HG03103 (cell line): ENCODE results near the gene PKD2.
"Not testable (repeated sequence)": the region's sequence is repeated elsewhere in the genome, so short reads cannot be mapped to it uniquely, and the experiment has no call there.

ENCODE experiments used
- ATAC-seq: cut with Tn5 transposase; IDR thresholded peaks from one replicate; pipeline ENCODE4 v1.9.1; 2021; ENCODE audit warnings: low read depth; ENCODE audit not compliant: unreplicated experiment

The PKD2 gene

DNA sequence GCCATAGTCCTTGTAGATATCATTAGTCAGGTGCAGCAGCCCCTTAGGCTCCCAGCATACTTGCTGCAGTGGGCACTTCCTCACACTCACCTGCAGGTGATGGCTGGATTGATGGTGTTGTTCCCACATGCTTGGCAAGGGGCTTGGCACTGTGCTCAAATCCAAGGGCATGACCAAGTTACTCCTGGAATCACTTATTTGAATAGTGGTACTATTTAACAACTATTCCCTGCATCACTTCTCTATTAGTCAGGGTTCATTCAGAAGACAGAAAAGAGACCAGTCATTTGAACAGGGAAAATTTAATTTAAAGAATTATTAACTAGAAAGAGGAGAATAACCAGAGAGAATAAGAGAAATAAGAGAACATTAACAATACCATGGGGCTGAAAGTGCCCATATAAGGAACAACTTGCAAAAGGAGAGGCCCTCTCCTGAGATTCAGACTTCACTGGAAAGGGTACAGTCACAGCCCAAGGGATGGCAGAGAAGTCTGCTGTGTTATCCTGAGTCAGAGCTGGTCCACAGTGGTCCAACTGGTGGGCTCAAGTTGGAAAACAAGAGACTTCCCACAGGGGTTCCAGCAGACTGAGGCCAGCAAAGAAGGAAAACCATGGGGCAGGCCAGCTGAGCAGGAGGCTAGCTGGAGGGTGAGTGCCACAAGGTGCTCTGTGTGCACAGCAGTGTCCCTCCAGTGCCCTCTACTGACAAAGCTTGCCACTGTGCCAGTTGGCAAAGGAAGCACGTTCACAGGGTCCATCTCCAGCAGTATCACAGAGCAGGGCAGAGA is 22.1 kb upstream of the PKD2 start:
- no peak for ATAC-seq

GRCh38 chr4:87985887-87986200 is 21.6 kb upstream of the PKD2 start:
- no peak for ATAC-seq

DNA sequence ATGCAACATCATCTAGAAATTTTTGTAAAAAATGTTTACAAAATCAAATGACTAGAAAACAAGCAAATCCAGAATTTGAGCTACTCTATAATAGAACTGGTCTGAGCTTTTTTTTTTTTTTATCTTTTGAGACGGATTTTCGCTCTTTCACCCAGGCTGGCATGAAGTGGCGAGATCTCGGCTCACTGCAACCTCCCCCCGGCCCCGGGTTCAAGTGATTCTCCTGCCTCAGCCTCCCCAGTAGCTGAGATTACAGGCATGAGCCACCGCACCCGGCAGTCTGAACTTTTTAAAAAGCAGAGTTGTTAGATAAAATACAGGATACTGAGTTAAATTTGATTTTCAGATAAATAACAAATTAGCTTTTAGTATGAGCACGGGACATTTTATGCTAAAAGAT is 20.9 kb upstream of the PKD2 start:
- ATAC-seq, result no peak

GRCh38 chr4:87989765-87990164 is 17.7 kb upstream of the PKD2 start:
- no peak for ATAC-seq

- ATAC-seq, result no peak
Observed at GRCh38 chr4:87995435-87995834, 12.0 kb upstream of the PKD2 start.

DNA sequence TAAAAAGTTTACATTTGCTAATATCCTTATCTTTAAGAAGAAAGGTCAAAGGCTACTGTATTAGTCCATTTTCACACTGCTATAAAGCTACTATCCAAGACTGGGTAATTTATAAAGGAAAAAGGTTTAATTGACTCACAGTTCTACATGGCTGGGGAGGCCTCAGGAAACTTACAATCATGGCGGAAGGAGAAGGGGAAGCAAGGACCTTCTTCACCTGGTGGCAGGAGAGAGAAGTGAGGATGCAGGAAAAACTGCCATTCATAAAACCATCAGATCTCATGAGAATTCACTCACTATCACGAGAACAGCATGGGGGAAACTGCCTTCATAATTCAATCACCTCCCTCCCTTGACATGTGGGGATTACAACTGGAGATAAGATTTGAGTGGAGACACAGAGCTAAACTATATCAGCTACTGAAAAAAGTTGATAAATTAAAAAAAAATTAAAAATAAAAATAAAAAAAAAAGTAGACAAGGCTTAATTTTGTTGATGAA is 8.2 kb upstream of the PKD2 start:
- ATAC-seq, result not testable (repeated sequence)

- no peak for ATAC-seq
Observed at GRCh38 chr4:88001871-88002270, 5.6 kb upstream of the PKD2 start.

GRCh38 chr4:88002786-88003185 is 4.6 kb upstream of the PKD2 start:
- ATAC-seq, result no peak

DNA sequence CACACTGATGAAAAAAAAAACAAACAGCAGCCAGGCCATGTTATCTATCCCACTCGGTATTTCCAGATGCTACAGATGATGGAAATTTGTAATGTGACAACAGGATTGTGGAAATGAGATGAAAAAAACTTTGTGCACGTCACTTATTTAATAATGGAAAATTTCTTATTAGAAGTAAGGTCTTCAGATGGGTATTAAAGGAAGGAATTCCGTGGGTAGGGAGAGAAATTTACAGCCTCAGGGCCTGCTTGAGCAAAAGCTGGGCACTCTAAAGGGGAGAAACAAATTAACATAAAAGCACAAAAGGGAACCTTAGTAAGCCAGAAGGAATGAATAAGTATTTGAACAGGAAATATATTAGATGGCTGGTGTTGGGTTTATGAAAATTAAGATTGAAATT is 4.2 kb upstream of the PKD2 start:
- ATAC-seq, result no peak

DNA sequence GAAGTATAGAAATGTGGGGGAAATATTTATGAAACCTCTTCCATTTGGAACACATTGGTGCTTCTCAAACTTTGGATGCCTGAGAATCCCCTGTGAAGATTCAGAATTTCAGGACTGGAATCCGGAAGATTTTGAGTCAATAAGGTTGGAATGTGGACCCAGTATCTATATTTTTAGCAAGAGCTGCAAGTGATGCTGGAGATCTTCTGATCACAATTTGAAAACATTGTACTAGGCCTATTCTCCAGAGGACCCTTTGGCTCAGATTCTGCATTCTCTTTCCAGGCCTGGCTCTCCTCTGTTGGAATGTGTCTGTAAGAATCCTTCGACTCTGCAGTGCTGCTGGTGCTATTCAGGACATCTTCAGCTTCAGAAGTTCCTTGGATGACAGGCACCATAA is 2.4 kb upstream of the PKD2 start:
- ATAC-seq, result no peak

DNA sequence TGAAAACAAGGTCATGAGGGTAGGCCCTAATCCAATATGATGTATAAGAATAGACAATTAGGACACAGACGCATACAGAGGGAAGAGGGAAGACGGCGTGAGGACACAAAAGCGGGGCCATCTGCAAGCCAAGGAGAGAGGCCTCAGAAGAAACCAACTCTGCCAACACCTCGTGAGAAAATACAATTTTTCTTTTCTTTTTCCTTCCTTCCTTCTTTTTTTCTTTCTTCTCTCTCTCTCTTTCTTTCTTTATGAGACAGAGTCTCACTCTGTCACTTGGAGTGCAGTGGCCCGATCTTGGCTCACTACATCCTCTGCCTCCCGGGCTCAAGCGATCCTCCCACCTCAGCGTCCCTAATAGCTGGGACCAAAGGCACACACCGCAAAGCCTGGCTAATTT is 1.5 kb upstream of the PKD2 start:
- no peak for ATAC-seq

GRCh38 chr4:88006956-88007303 is 505 bp upstream of the PKD2 start:
- ATAC-seq, result no peak

- ATAC-seq, result peak; percentile 25
Observed at GRCh38 chr4:88008122-88008742, 797 bp downstream of the PKD2 start.

DNA sequence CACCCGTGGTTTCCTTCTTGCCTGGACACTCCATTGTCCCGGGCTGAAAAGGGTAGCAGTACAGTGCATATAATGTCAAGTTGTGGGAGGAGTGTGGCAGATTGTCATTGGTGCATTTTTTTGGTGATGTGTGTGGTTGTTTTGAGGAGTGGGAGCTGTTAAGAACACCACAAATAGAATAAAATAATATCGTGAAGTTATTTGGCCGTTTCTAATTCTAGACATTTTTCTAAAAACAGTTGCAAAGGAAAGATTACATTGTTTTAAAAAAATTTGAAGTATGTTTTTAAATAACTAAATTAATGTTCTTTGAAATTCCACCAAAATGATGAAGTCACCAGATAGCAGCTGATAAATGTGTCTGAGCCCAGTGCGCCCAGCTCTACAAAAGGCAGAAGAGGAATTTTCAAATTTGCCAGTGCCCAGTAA is 1.3 kb downstream of the PKD2 start:
- no peak for ATAC-seq

- ATAC-seq, result no peak
Observed at GRCh38 chr4:88009871-88010270, 2.4 kb downstream of the PKD2 start.

GRCh38 chr4:88010966-88011365 is 3.5 kb downstream of the PKD2 start:
- no peak for ATAC-seq

DNA sequence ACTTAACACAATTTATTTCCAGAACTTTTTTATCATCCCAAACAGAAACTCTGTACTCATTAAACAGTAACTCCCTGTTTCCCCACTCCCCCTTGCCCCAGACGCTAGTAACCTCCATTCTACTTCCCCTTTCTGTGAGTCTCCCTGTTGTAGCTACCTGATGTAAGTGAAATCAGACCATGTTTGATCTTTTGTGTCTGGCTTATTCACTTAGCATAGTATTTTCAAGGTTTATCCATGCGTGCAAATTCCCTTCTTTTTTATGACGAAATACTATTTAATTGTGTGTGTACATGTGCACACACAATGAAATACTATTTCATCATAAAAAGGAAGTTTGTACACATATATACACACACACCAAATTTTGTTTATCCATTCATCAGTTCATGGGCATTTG is 5.2 kb downstream of the PKD2 start:
- ATAC-seq, result peak; percentile 56

- no peak for ATAC-seq
Observed at GRCh38 chr4:88014386-88014905, 7.0 kb downstream of the PKD2 start.

DNA sequence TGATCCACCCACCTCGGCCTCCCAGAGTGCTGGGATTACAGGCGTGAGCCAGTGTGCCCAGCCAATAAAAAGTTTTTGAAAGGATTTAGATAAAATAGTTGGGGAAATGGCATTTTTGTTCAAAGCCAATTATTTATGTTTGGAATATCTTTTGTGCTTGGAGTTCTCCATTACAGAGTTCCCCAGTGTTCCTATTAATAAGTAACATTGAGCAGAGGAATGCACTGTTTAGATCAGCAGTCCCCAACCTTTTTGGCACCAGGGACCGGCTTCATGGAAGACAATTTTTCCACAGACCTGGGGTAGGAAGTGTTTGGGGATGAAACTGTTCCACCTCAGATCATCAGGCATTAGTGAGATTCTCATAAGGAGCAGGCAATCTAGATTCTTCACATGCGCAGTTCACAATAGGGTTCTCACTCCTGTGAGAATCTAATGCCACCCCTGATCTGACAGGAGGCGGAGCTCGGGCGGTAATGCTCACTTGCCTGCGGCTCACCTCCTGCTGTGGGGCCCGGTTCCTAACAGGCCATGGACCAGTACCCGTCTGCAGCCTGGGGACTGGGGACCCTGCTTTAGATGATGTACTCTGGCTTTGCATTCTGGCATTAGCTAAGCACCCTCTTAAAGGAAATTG is 8.3 kb downstream of the PKD2 start:
- no peak for ATAC-seq

DNA sequence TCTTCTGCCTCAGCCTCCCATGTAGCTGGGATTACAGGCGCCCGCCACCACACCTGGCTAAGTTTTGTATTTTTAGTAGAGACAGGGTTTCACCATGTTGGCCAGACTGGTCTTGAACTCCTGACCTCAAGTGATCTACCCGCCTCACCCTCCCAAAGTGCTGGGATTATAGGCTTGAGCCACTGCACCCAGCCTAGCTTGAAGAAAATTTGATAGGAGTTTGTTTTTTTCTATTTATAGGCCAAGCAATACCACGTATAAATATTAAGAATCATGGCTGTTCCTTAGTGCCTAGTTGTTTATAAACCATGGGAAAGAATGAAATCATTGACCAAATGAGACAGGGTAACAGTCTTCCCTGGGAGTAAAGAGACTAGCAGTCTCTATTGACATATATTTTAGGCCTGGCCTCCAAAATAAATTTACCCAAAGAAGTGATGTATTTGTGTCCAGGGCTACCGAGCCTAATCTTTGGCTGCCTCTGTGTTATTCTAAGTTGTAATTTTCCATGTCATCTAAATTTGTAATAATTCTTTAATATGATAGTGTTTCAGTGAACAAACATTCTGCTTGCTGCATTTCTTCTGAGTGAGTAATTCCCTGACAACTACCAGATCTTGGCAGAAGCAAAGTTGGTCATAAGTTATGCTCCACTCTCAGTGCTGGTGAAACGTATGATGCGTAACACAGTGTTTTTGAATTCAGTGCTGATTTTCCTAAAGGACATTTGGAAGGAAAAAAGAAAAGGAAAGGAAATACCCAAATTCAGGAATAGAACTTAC is 10.3 kb downstream of the PKD2 start:
- ATAC-seq, result no peak

GRCh38 chr4:88018466-88018865 is 11.0 kb downstream of the PKD2 start:
- no peak for ATAC-seq
